K562 treated with DMSO at 1 percent for 12 hours (cell line): Measurements from ENCODE around the gene USO1. TPM values are rescaled to one million over a fixed set of nuclear protein-coding genes. Genes with fewer than 3 reads are reported as not detected.

Experiments used
- total RNA-seq: library from RNA; unstranded; fragments of 300-600 nt; gene quantifications from 2 replicates; pipeline ENCODE4 v1.2.3, GENCODE V29; 2022; ENCODE audit not compliant: insufficient read depth

Gene USO1
- total RNA-seq = 26.0 and 82.4 TPM in 2 replicates

GRCh38 chr4:75724066-75724866, at the start of gene USO1:
USO1 (plus strand) TSS chr4:75724577; CDS start chr4:75724820, 243 bp downstream.

Other genes with a start within 250 kb of the USO1 start
- 31.3 and 50.7 TPM in 2 replicates for gene RCHY1, start 210.2 kb upstream of the USO1 start, total RNA-seq
- gene THAP6, start 210.1 kb upstream of the USO1 start, total RNA-seq = 2.4 and 11.2 TPM in 2 replicates
- gene ODAPH, start 168.5 kb upstream of the USO1 start, total RNA-seq = not detected in 2 replicates
- gene CDKL2, start 94.0 kb upstream of the USO1 start, total RNA-seq = not detected in 2 replicates
- 26.0 and 91.5 TPM in 2 replicates for gene G3BP2, start 51.2 kb upstream of the USO1 start, total RNA-seq
- not detected in 2 replicates for gene PPEF2, start 177.9 kb downstream of the USO1 start, total RNA-seq
- gene NAAA, start 216.4 kb downstream of the USO1 start, total RNA-seq = 6.7 and 27.9 TPM in 2 replicates